Thyroid gland (tissue), 4 donors: ENCODE results near the gene NDUFB4. TPM values are rescaled to one million over a fixed set of nuclear protein-coding genes. Genes with fewer than 3 reads are reported as not detected.
"Not testable (repeated sequence)": the region's sequence is repeated elsewhere in the genome, so short reads cannot be mapped to it uniquely, and the experiment has no call there.

Experiments used
- DNase-seq, 2 donors: peaks; one replicate each; pipeline ENCODE4 v3.0.0-alpha.2; 2019
- H3K27ac ChIP-seq, 3 donors: fragments of 200-600 bp; sonication (generic); 1 replicate in 2 of 3; 2 replicates in 1 of 3; pipeline ENCODE4 v1.5.1; 2016 to 2019; ENCODE audit warnings: mild to moderate bottlenecking in 1 of 3, moderate library complexity in 1 of 3
- H3K27me3 ChIP-seq: fragments of 200-600 bp; sonication (generic); one replicate; pipeline ENCODE4 v1.5.1; 2019
- H3K36me3 ChIP-seq, 2 donors: fragments of 200-600 bp; sonication (generic); one replicate each; pipeline ENCODE4 v1.5.1; 2016 to 2019
- H3K4me1 ChIP-seq, 2 donors: fragments of 200-600 bp; sonication (generic); one replicate each; pipeline ENCODE4 v1.5.1; 2017 to 2019
- H3K4me3 ChIP-seq, 3 donors: fragments of 200-600 bp; sonication (generic); replicated peaks in 1 of 3; 1 replicate in 2 of 3; 2 replicates in 1 of 3; pipeline ENCODE4 v1.5.1; 2016; ENCODE audit warnings: mild to moderate bottlenecking in 1 of 3
- H3K9me3 ChIP-seq: fragments of 200-600 bp; sonication (generic); one replicate; pipeline ENCODE4 v1.5.1; 2017
- POLR2A ChIP-seq, 2 donors: fragments of 450-650 bp; IDR thresholded peaks; one replicate each; pipeline ENCODE4 v1.6.1; 2017; ENCODE audit warnings: antibody characterized with exemption in 2 of 2, mild to moderate bottlenecking in 2 of 2, moderate library complexity in 1 of 2
- WGBS, 2 donors: methylation state at CpG; one replicate each; pipeline ENCODE4 v1.1.5; 2017; 5-methylcytosine and 5-hydroxymethylcytosine counted together
- intact Hi-C: fragments of 100-400 bp; cut with DNase I; formaldehyde crosslinking; loops from one replicate; pipeline ENCODE4 v1.15.1; 2023
- total RNA-seq, 4 donors: library from RNA; depleted of rRNA; stranded (reverse); fragments of >200 nt; gene quantifications; one replicate each; pipeline ENCODE4 v1.2.3, GENCODE V29; 2016
- TF ChIP-seq, protein P1 (sequence below), 6 experiments: fragments of 200-600 bp in 3 of 6; fragments of 450-650 bp in 3 of 6; sonication (generic) in 3 of 6; IDR thresholded peaks; one replicate each; pipeline ENCODE4 v1.5.1; 2016 to 2019; ENCODE audit warnings: antibody characterized with exemption in 6 of 6, mild to moderate bottlenecking in 2 of 6, inconsistent platforms in 1 of 6, moderate library complexity in 1 of 6

The NDUFB4 gene
- total RNA-seq, 4 donors from 2014 or later = 91.5 to 158 (median 118) TPM

DNA sequence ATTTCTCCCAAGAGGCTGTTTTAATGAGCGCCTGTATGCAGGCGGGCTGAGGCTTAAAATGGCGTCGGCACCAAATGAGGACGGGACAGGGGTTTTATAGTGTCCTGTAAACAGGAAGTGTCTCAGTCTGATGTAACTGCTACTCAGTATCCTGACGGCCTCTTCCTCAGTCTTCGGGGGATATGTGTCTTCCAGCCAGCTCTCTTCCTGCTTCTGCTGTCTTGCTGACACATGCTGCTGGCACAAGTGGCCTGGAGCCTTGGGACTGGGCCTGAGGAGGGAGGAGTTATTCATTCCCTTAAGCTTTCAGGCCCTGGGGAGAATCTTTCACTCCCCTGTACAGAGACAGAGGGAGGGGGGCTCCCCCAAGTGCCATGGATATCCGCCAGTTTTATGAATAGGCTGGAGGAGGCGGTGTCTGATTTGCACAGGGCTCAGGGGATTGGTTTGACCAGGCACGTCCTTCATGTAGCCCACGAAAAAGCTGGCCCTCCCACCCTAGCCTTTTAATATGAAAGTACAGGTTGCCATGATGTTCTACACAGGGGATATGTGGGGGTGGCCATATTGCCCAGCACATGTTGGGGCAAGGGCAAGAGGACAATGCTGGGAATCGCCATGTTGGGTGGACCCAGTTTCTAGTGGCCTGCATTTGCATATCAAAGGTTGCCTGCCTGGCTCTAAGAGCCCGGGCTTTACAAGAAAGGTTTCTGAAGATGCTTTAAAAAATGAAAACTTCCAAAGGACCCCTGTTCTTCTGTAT lies 19.9 kb downstream of the NDUFB4 start:
- intact Hi-C loops = no loop called here
- Histone ChIP-seq H3K9me3 (no peaks in the 10 kb centered on the region), H3K4me1 (no peaks in the 10 kb centered on the region), H3K27ac (no peak overlapping the region), H3K27me3 (no peaks in the 10 kb centered on the region), H3K36me3 (no peaks in the 10 kb centered on the region), H3K4me3 (no peak overlapping the region)
- TF ChIP-seq, protein P1, sequence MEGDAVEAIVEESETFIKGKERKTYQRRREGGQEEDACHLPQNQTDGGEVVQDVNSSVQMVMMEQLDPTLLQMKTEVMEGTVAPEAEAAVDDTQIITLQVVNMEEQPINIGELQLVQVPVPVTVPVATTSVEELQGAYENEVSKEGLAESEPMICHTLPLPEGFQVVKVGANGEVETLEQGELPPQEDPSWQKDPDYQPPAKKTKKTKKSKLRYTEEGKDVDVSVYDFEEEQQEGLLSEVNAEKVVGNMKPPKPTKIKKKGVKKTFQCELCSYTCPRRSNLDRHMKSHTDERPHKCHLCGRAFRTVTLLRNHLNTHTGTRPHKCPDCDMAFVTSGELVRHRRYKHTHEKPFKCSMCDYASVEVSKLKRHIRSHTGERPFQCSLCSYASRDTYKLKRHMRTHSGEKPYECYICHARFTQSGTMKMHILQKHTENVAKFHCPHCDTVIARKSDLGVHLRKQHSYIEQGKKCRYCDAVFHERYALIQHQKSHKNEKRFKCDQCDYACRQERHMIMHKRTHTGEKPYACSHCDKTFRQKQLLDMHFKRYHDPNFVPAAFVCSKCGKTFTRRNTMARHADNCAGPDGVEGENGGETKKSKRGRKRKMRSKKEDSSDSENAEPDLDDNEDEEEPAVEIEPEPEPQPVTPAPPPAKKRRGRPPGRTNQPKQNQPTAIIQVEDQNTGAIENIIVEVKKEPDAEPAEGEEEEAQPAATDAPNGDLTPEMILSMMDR (IDR thresholded peaks at IDR 0.05) = no peak
- no peak for TF ChIP-seq POLR2A (IDR thresholded peaks at IDR 0.05)
- no peak for DNase-seq
- WGBS, 2 donors = 81 to 86% methylated on average over 13 of the region's 13 CpGs

DNA sequence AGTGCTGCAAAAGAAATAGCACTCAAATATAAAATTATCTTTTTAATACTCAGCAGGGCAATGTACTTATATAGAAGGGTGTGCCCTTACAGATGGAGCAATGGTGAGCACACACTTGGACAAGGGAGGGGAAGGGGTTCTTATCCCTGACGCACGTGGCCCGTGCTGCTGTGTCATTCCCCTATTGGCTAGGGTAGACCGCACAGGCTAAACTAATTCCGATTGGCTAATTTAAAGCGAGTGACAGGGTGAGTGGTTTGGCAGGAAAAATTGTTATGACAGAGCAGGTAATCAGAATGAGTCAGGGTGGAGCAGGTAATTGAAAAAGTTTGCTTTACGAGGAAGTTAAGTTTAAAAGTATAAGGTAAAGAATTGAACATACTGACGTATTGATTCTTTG lies 20.6 kb downstream of the NDUFB4 start:
- H3K4me1 ChIP-seq, intact Hi-C loops, H3K27ac ChIP-seq, H3K9me3 ChIP-seq, H3K4me3 ChIP-seq, DNase-seq, H3K27me3 ChIP-seq, H3K36me3 ChIP-seq: not testable (repeated sequence)
- WGBS, 2 donors = 80 to 81% methylated on average over 8 of the region's 8 CpGs

DNA sequence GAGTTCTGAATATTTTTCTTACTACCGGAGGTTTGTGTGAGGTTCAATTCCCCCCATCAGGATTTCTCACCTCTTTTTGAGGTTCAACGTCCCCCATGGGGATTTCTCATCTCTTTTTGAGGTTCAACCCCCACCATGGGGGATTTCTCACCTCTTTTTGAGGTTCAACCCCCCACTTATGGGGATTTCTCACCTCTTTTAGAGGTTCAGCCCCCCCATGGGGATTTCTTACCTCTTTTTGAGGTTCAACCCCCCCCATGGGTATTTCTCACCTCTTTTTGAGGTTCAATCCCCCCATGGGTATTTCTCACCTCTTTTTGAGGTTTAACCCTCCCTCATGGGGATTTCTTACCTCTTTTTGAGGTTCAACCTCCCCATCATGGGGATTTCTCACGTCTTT lies 26.3 kb downstream of the NDUFB4 start:
- no peak overlapping the region for H3K4me3 ChIP-seq
- TF ChIP-seq, protein P1 (IDR thresholded peaks at IDR 0.05) = no peak
- 84 to 86% methylated on average over 3 of the region's 3 CpGs for WGBS, 2 donors
- intact Hi-C loops = no loop called here
- no peaks in the 10 kb centered on the region for H3K27me3 ChIP-seq
- H3K4me1 ChIP-seq = no peaks in the 10 kb centered on the region
- no peak overlapping the region for H3K27ac ChIP-seq
- no peaks in the 10 kb centered on the region for H3K9me3 ChIP-seq
- DNase-seq = no peak
- peaks cover 0 to 3% of the 10 kb centered on the region in 2 donors for H3K36me3 ChIP-seq

DNA sequence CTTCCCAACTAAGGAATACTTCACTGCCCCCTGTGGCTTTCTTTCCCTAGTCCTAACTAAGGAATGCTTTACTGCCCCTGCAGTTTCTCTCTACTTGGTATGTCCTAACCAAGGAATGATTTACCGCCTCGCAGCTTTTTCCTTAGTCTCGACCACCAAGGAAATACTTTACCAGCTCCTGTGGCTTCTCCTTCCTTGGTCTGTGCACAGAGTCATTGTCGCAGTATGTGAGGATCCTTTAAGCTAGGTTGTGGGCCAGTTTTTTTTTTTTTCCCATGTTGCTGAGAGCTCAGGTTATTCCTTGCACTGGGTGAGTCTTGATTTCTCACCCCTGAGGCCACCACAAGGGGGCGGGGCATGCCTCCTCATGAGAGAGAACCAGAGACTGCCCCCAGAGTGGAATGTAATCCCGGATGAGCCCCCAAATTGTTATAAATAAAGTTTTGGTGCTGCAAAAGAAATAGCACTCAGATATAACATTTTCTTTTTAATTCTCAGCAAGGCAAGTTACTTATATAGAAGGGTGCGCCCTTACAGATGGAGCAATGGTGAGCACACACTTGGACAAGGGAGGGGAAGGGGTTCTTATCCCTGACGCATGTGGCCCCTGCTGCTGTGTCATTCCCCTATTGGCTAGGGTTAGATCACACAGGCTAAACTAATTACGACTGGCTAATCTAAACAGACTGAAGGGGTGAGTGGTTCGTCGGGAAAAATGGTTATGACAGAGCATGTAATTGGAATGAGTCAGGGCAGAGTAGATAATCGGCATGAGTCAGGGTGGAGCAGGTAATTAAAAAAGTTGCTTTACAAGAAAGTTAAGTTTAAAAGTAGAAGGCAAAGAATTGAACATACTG lies 27.0 kb downstream of the NDUFB4 start:
- intact Hi-C loops = no loop called here
- Histone ChIP-seq H3K27me3 (no peaks in the 10 kb centered on the region), H3K4me3 (no peak overlapping the region), H3K27ac (no peak overlapping the region), H3K9me3 (no peaks in the 10 kb centered on the region), H3K4me1 (no peaks in the 10 kb centered on the region), H3K36me3 (peaks cover 0 to 9% of the 10 kb centered on the region in 2 donors)
- 87% methylated on average over 12 of the region's 12 CpGs for WGBS, 2 donors
- TF ChIP-seq, protein P1 (IDR thresholded peaks at IDR 0.05) = no peak
- TF ChIP-seq POLR2A (IDR thresholded peaks at IDR 0.05) = no peak
- DNase-seq = no peak

DNA sequence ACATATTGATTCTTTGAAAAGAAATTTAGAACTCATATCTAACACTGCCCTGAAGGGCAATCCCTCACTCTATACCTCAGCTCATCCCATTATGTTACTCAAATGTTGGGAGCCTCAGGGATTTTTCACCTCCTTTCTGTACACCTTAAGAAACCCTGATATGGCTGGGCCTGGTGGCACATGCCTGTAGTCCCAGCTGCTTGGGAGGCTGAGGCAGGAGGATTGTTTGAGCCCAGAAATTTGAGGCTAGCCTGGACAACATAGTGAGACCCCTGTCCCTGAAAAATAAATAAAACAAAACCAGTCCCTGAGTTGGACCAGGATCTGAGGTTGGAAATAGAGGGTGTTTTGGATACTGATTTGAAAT lies 27.6 kb downstream of the NDUFB4 start:
- Histone ChIP-seq H3K4me3 (no peak overlapping the region), H3K27ac (no peak overlapping the region), H3K36me3 (peaks cover 0 to 9% of the 10 kb centered on the region in 2 donors), H3K4me1 (no peaks in the 10 kb centered on the region), H3K9me3 (no peaks in the 10 kb centered on the region), H3K27me3 (no peaks in the 10 kb centered on the region)
- no peak for TF ChIP-seq POLR2A (IDR thresholded peaks at IDR 0.05)
- TF ChIP-seq, protein P1 (IDR thresholded peaks at IDR 0.05) = no peak
- intact Hi-C loops = no loop called here
- DNase-seq = no peak
